GM18861 (cell line): ENCODE data around the gene SIK3.
"Not testable (repeated sequence)": the region's sequence is repeated elsewhere in the genome, so short reads cannot be mapped to it uniquely, and the experiment has no call there.

ENCODE experiments used
- ATAC-seq: cut with Tn5 transposase; IDR thresholded peaks from one replicate; pipeline ENCODE4 v1.9.1; 2021; ENCODE audit not compliant: unreplicated experiment

SIK3 gene

DNA sequence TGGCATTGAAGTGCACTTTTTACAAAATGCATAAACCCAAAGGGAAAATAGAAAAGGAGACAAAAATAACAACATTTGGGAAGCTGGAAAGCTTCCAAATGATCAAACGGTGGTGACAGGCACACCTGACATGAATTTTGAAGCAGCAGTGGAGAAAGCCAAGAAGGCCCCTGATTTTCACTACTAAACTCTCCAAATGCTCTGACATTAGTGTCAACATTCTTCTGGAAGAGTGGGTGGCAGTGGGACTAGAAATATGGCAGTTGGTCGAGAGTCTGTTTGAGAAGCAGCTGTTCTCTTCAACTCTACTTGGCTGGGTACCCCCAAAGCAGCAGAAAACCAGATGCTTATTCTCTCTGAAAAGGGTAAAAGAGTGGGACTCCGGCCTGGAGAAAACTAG is 294.2 kb downstream of the SIK3 start:
- ATAC-seq = no peak

DNA sequence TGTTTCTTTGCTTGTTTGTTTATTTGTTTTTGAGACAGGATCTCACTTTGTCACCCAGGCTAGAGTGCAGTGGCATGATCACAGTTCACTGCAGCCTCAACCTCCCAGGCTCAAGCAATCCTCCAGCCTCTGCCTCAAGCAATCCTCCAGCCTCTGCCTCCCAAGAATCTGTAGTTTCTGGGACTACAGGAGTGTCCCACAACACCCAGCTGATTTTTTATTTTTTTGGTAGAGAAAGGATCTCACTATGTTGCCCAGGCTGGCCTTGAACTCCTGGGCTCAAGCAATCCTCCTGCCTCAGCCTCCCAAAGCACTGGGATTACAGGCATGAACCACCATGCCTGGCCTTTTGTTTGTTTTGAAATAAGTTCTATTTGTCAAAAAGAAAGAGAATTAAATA is 296.6 kb downstream of the SIK3 start:
- not testable (repeated sequence) for ATAC-seq

DNA sequence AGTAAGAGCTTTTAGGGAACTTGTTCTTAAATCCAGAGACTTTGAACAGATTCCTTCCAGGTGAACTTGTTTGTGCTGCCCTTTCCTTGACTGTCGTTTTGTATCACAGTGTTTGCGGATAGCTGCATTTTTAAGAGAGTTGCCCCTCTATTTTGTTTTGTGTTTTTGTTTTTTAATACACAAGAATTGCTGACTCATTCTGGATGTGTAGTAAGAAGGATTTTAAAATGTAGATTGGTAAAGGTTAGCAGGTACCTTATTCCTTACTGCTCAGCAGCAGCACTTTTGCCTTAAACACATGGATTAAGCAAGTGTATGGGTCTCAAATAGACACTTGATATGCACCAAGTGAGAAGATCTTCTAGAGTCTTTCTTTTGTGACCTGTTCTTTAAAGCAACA is 297.6 kb downstream of the SIK3 start:
- ATAC-seq = no peak

DNA sequence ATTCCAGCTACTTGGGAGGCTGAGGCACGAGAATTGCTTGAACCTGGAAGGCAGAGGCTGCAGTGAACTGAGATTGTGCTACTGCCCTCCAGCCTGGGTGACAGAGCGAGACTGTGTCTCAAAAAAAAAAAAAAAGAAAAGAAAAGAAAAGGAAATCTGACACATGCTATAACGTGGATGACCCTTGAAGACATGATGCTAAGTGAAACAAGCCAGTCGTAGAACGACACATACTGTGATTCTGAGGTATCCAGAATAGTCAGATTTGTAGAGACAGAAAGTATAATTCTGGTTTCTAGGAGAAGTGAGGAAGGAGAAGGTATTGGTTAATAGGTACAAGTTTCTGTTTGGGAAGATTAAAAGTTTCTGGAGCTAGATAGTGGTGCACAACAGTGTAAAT is 299.9 kb downstream of the SIK3 start:
- no peak for ATAC-seq

DNA sequence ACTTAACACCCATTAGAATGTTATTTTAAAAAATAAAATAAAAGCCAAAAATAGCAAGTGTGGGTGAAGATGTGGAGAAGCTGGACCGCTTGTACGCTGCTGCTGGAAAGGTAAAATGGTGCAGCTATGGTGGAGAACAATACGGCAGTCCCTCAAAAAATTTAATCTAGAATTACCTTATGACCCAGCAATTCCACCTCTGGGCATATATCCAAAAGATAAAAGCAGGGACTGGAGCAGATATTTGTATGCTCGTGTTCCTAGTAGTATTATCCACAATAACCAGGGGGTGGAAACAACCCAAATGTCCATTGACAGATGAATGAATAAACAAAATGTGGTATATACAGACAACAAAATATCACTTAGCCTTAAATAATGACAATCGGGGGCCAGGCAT is 300.4 kb downstream of the SIK3 start:
- ATAC-seq = no peak

DNA sequence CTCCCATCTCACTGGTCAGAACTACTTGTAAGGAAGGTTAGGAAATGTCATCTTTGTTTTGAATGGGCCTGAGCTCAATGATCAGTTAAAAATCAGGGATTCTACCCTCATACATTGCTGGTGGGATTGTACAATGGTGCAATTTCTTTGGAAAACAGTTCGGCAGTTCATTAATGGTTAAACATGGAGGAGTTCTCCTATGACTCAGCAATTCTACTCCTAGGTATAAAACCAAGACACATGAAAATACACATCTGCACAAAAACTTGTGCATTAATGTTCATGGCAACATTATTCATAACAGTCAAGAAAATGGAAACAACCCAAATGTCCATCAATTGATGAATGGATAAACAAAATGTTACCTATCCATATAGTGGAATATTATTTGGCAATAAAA is 301.7 kb downstream of the SIK3 start:
- no peak for ATAC-seq

DNA sequence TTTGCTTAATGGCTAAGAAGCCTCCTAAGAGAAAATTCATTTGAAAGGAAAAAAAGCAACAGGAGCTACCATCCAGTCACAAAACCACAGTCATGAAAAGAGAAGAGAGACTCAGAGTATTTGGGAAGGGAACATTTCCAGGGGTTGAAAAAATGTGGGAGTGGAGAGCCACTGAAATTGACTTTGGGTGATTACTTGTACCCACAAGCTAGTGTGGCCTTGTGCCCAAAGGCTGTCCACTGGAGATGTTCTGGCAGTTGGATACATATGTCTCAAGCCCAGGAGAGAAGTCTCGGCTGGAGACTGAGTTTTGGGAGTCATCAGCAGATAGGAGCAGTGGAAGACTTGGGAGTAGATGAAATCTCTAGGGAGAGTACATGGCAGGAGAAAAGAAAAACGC is 303.4 kb downstream of the SIK3 start:
- ATAC-seq = no peak

DNA sequence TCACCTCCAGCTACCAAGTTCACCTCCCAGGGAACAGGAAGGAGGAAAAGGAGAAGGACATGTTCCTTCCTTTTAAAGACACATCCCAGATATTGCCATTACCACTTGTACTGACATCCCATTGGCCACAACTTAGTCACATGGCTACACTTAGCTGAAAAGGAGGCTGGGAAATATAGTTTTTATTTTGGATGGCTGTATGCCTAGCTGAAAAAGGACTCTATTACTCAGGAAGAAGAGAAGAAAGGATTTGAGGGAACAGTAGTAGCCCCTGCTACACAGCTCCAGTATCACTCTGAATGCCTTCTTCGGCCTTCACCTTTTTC is 304.5 kb downstream of the SIK3 start:
- no peak for ATAC-seq
